Smooth muscle cell (in vitro differentiated cells): Measurements from ENCODE around the gene CAMTA1. TPM values are rescaled to one million over a fixed set of nuclear protein-coding genes. Genes with fewer than 3 reads are reported as not detected.

Source experiments
- DNase-seq: peaks from one replicate; lab custom pipeline; 2025; ENCODE audit not compliant: unreplicated experiment; lab: John Stamatoyannopoulos, UW
- H2AFZ ChIP-seq: fragments of 200-600 bp; sonication (generic); 2 replicates; pipeline ENCODE4 v1.6.0; 2016; ENCODE audit warnings: antibody characterized with exemption, low read depth, mild to moderate bottlenecking
- H3F3A ChIP-seq: fragments of 200-600 bp; sonication (generic); 2 replicates; pipeline ENCODE4 v1.6.0; 2017; ENCODE audit warnings: antibody characterized with exemption, low read depth
- H3K27ac ChIP-seq: fragments of 200-600 bp; sonication (generic); 2 replicates; pipeline ENCODE4 v1.5.1; 2016; ENCODE audit warnings: low read depth, mild to moderate bottlenecking
- H3K27me3 ChIP-seq: fragments of 200-600 bp; sonication (generic); 2 replicates; pipeline ENCODE4 v1.6.1; 2016; ENCODE audit warnings: low read depth, mild to moderate bottlenecking
- H3K36me3 ChIP-seq: fragments of 200-600 bp; sonication (generic); 2 replicates; pipeline ENCODE4 v1.5.1; 2016; ENCODE audit warnings: low read depth
- H3K4me1 ChIP-seq: fragments of 200-600 bp; sonication (generic); 2 replicates; pipeline ENCODE4 v1.5.1; 2016; ENCODE audit warnings: low read depth
- H3K4me2 ChIP-seq: fragments of 200-600 bp; sonication (generic); 2 replicates; pipeline ENCODE4 v1.6.0; 2016; ENCODE audit warnings: mild to moderate bottlenecking
- H3K4me3 ChIP-seq: fragments of 200-600 bp; sonication (generic); 2 replicates; pipeline ENCODE4 v1.5.1; 2016; ENCODE audit warnings: mild to moderate bottlenecking
- H3K79me2 ChIP-seq: fragments of 200-600 bp; sonication (generic); 2 replicates; pipeline ENCODE4 v1.6.0; 2016; ENCODE audit warnings: low read depth, mild to moderate bottlenecking
- H3K9ac ChIP-seq: fragments of 200-600 bp; sonication (generic); 2 replicates; pipeline ENCODE4 v1.6.0; 2016; ENCODE audit warnings: low read depth
- H3K9me3 ChIP-seq: fragments of 200-600 bp; sonication (generic); replicated peaks from 2 replicates; pipeline ENCODE4 v1.5.1; 2016; ENCODE audit warnings: low read depth
- H4K20me1 ChIP-seq: fragments of 200-600 bp; sonication (generic); 2 replicates; pipeline ENCODE4 v1.6.0; 2016; ENCODE audit warnings: low read depth
- CTCF ChIP-seq: fragments of 200-600 bp; sonication (generic); IDR thresholded peaks from 2 replicates; pipeline ENCODE4 v1.5.1; 2017; ENCODE audit warnings: borderline replicate concordance, mild to moderate bottlenecking, antibody characterized with exemption; ENCODE audit not compliant: insufficient read depth, poor library complexity, severe bottlenecking
- WGBS: methylation state at CpG from one replicate; pipeline ENCODE4 v1.1.7; 2016; ENCODE audit warnings: low lambda C conversion rate; 5-methylcytosine and 5-hydroxymethylcytosine counted together
- polyA plus RNA-seq: library from polyadenylated mRNA; unstranded; fragments of >200 nt; fragmentation: Nextera tagmentation; extraction: Ambion mirVana; gene quantifications from 2 replicates; pipeline ENCODE4 v1.2.1, GENCODE V29; 2016
- total RNA-seq: library from RNA; depleted of rRNA; stranded (reverse); fragments of >200 nt; gene quantifications from 2 replicates; pipeline ENCODE4 v1.2.3, GENCODE V29; 2014

The CAMTA1 gene
- total and polyA plus RNA-seq, 2 experiments from 2014 or later = 139 to 145 TPM

GRCh38 chr1:7671146-7671465 is 885.9 kb downstream of the CAMTA1 start:
- H3K4me2 ChIP-seq = no peak overlapping the region
- H3K27ac ChIP-seq = no peak overlapping the region
- no peaks in the 10 kb centered on the region for H3K27me3 ChIP-seq
- no peak overlapping the region for H2AFZ ChIP-seq
- no peak for DNase-seq
- no peak overlapping the region for H3K9ac ChIP-seq
- H3F3A ChIP-seq = no peaks in the 10 kb centered on the region
- no peak overlapping the region for H3K4me3 ChIP-seq
- 91% methylated on average over 11 of the region's 11 CpGs for WGBS
- no peaks in the 10 kb centered on the region for H4K20me1 ChIP-seq
- no peaks in the 10 kb centered on the region for H3K36me3 ChIP-seq
- no peaks in the 10 kb centered on the region for H3K4me1 ChIP-seq
- no peaks in the 10 kb centered on the region for H3K79me2 ChIP-seq
- H3K9me3 ChIP-seq = no peaks in the 10 kb centered on the region
- no peak for TF ChIP-seq CTCF

DNA sequence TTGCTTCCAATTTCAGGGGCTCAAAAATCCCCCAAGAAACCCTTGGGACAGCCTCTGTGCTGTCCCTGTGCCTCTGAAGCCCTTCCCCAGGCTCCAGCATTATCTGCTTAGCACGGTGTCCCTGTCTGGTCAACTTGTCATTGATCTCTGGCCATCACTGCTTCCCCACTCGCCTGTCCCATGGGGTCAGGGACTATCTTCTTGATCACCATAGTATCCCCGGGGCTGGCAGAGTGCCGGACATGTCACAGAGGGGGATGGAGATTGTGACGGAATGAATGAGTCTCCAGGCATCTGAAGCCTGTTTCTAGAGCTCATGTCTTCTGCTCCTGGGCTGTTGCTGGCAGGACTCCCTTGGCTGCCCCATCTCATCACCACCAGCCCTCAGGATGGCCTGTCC is 886.4 kb downstream of the CAMTA1 start:
- Histone ChIP-seq H3F3A (no peaks in the 10 kb centered on the region), H3K9me3 (no peaks in the 10 kb centered on the region), H4K20me1 (no peaks in the 10 kb centered on the region), H3K79me2 (no peaks in the 10 kb centered on the region), H3K4me2 (no peak overlapping the region), H3K27me3 (no peaks in the 10 kb centered on the region), H3K4me1 (no peaks in the 10 kb centered on the region), H3K36me3 (no peaks in the 10 kb centered on the region), H2AFZ (no peak overlapping the region), H3K27ac (no peak overlapping the region), H3K4me3 (no peak overlapping the region), H3K9ac (no peak overlapping the region)
- no peak for DNase-seq
- 87% methylated on average over 5 of the region's 5 CpGs for WGBS
- TF ChIP-seq CTCF = no peak

DNA sequence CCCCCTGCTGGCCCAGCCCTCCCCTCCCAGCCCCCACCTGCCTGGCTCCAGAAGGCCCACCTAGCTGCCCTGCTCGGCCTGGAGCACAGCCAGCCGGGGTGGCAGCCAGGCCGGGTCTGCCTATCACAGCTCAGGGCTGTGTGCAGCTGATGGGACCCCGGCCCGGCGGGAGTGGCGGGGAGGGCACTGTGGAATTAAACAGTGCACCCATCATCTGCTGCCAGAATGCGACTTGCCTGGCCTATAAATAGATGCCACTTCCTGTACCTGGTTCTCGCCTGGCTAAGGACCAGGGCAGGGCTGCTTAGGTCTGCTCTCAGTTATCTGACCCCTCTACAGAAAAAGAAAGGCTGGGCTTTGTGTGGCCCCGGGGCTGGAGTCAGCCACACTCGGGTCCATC is 887.6 kb downstream of the CAMTA1 start:
- DNase-seq = no peak
- no peaks in the 10 kb centered on the region for H3F3A ChIP-seq
- H3K4me3 ChIP-seq = no peak overlapping the region
- no peaks in the 10 kb centered on the region for H3K9me3 ChIP-seq
- H4K20me1 ChIP-seq = no peaks in the 10 kb centered on the region
- H3K79me2 ChIP-seq = no peaks in the 10 kb centered on the region
- H3K27ac ChIP-seq = no peak overlapping the region
- H2AFZ ChIP-seq = no peak overlapping the region
- WGBS = 96% methylated on average over 10 of the region's 11 CpGs
- H3K4me1 ChIP-seq = no peaks in the 10 kb centered on the region
- H3K36me3 ChIP-seq = no peaks in the 10 kb centered on the region
- H3K27me3 ChIP-seq = no peaks in the 10 kb centered on the region
- H3K9ac ChIP-seq = no peak overlapping the region
- H3K4me2 ChIP-seq = no peak overlapping the region
- TF ChIP-seq CTCF = no peak

DNA sequence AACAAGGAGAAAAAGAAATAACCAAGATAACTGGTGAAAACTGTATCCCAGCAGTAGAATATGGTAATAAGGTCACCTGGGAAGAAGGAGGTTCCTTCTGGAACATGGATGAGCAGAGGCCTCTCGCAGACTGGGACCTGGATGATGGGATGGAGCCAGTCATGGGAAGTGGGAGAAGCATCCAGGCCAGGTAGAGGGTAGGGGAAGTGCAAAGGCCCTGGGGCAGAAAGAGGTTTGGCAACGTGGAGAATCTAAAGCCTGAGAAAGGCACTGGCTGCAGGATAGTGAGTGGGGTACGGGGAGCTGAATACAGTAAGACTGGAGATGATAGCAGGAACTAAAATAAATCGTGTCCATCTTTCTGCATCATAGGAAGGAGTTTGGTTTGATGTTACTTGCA is 889.7 kb downstream of the CAMTA1 start:
- Histone ChIP-seq H2AFZ (no peak overlapping the region), H3K27me3 (no peaks in the 10 kb centered on the region), H3K27ac (no peak overlapping the region), H3F3A (no peaks in the 10 kb centered on the region), H3K79me2 (no peaks in the 10 kb centered on the region), H3K4me1 (peaks cover 5% of the 10 kb centered on the region), H3K9me3 (no peaks in the 10 kb centered on the region), H4K20me1 (no peaks in the 10 kb centered on the region), H3K9ac (no peak overlapping the region), H3K36me3 (no peaks in the 10 kb centered on the region), H3K4me3 (no peak overlapping the region), H3K4me2 (no peak overlapping the region)
- WGBS = 84% methylated on average over 4 of the region's 4 CpGs
- DNase-seq = no peak
- no peak for TF ChIP-seq CTCF
